Neural progenitor cell (in vitro differentiated cells): ENCODE data around the gene MAP2K7.

Experiments
- EZH2 ChIP-seq: fragments of 200-600 bp; sonication (generic); IDR thresholded peaks from 2 replicates; pipeline ENCODE4 v1.6.1; 2017; ENCODE audit warnings: antibody characterized with exemption, mild to moderate bottlenecking, moderate library complexity
- EZH2phosphoT487 ChIP-seq: fragments of 200-600 bp; sonication (generic); IDR thresholded peaks from 2 replicates; pipeline ENCODE4 v1.6.1; 2017; ENCODE audit warnings: antibody characterized with exemption
- TF ChIP-seq, protein P1 (sequence below): fragments of 200-600 bp; sonication (generic); IDR thresholded peaks from 2 replicates; pipeline ENCODE4 v1.5.1; 2017; ENCODE audit warnings: antibody characterized with exemption, mild to moderate bottlenecking

DNA sequence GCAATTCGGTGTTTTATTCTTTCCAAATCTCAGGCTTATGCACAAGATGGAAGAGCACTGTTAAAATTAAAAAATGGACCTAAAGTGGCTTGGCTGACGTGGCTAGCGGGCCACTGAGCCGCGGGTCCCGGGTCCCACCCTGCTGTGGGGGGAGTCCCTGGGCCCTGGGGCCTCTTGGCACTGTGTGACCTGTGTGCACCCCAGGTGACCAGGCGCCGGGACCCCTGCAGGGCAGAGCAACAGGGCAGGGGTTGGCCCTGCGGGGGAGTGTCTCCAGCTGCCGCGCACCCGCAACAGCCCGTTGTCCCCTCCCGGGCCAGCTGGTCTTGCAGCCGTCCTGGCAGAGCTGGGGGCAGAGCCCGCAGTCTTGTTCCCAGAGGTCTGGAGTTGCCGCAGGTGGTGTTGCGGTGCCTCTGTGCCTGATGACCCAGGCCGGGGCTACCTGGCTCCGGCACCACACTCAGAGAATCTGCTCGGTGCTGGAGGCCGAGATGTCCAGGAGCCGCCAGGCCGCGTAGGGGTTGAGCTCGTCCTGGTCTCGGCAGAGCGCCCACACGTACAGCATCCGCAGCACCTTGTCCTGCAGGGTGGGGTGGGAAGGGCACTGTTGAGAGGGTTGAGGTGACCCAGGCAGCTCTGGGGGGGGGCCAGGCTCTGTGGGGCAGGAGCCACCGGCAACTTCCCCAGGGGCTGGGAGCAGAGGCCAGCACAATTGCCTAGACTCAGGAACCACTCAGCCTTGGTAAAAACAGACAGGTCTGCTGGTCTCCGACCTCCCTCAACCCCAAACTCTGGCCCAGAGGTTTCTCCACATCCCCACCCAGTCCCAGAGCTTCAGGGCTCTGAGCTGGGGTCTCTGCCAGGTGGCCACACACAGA lies 23.3 kb downstream of the MAP2K7 start:
- no peak for TF ChIP-seq EZH2phosphoT487
- TF ChIP-seq, protein P1, sequence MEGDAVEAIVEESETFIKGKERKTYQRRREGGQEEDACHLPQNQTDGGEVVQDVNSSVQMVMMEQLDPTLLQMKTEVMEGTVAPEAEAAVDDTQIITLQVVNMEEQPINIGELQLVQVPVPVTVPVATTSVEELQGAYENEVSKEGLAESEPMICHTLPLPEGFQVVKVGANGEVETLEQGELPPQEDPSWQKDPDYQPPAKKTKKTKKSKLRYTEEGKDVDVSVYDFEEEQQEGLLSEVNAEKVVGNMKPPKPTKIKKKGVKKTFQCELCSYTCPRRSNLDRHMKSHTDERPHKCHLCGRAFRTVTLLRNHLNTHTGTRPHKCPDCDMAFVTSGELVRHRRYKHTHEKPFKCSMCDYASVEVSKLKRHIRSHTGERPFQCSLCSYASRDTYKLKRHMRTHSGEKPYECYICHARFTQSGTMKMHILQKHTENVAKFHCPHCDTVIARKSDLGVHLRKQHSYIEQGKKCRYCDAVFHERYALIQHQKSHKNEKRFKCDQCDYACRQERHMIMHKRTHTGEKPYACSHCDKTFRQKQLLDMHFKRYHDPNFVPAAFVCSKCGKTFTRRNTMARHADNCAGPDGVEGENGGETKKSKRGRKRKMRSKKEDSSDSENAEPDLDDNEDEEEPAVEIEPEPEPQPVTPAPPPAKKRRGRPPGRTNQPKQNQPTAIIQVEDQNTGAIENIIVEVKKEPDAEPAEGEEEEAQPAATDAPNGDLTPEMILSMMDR, result no peak
- TF ChIP-seq EZH2, result no peak
